ENCODE results near the gene TUBA1C. TPM values are rescaled to one million over a fixed set of nuclear protein-coding genes. Genes with fewer than 3 reads are reported as not detected.

TUBA1C gene
- polyA plus RNA-seq, 1 of the 3 experiments (the other 2 are of a cell fraction): 3.3 TPM

GRCh38 chr12:49296836-49297694 is 32.2 kb downstream of the TUBA1C start:
- Histone ChIP-seq H3K9me3 (no peaks in the 10 kb centered on the region), H3K9ac (no peak overlapping the region), H3K36me3 (replicated peaks in 1 of 2; ENCODE audit: control insufficient read depth in 1 of 2, insufficient read depth in 2 of 2, low read length in 1 of 2) (no peaks in the 10 kb centered on the region), H3K79me2 (ENCODE audit: insufficient read depth) (no peaks in the 10 kb centered on the region), H3K4me1 (ENCODE audit: control insufficient read depth in 1 of 2, insufficient read depth in 2 of 2, low read depth in 1 of 2, low read length in 1 of 2) (peaks cover 7 to 31% of the 10 kb centered on the region in 2 experiments; a peak in 3 of 4 replicates), H3K27me3 (ENCODE audit: insufficient read depth) (no peaks in the 10 kb centered on the region), H3F3A (replicated peaks; ENCODE audit: insufficient read depth) (no peaks in the 10 kb centered on the region), H4K20me1 (ENCODE audit: insufficient read depth) (no peaks in the 10 kb centered on the region), H3K4me3 (ENCODE audit: low read depth in 2 of 2, low read length in 1 of 2) (peak overlapping the region in 1 of 2 experiments; percentile 0; a peak in 2 of 4 replicates), H3K4me2 (no peak overlapping the region), H3K9me2 (no peaks in the 10 kb centered on the region), H3K27ac (ENCODE audit: low read depth in 2 of 2, low read length in 1 of 2) (no peak overlapping the region), H2AFZ (ENCODE audit: low read depth) (no peak overlapping the region)
- CTCF ChIA-PET: interaction anchor here (0.6 to 29.6 kb wide), 3 partner anchors 40 to 60 kb away, joined by 3 to 658 read pairs (median 256); partner anchors contain the start of genes C1QL4 and DNAJC22
- DNase-seq: peak; percentile 29
- WGBS (ENCODE audit: low lambda C conversion rate): 81% methylated on average over 58 of the region's 77 CpGs
- TF ChIP-seq NRF1 (IDR thresholded peaks at IDR 0.05; ENCODE audit: low read depth, low read length): no peak
- POLR2A ChIA-PET: no interaction called here

- TF ChIP-seq FOXJ3 (CRISPR knock-in tag; IDR thresholded peaks at IDR 0.05): no peak
- no peak for TF ChIP-seq JUND (IDR thresholded peaks at IDR 0.05)
- ChIA-PET CTCF (interaction anchor here (14.4 to 29.6 kb wide), 2 partner anchors 39 to 53 kb away, joined by 256 to 658 read pairs; partner anchors contain the start of genes C1QL4 and DNAJC22), POLR2A (no interaction called here)
- Histone ChIP-seq H3F3A (replicated peaks; ENCODE audit: insufficient read depth) (no peaks in the 10 kb centered on the region), H4K20me1 (ENCODE audit: insufficient read depth) (no peaks in the 10 kb centered on the region), H3K27ac (ENCODE audit: low read depth in 2 of 2, low read length in 1 of 2) (no peak overlapping the region), H3K9me3 (no peaks in the 10 kb centered on the region), H3K79me2 (ENCODE audit: insufficient read depth) (no peaks in the 10 kb centered on the region), H3K36me3 (replicated peaks in 1 of 2; ENCODE audit: control insufficient read depth in 1 of 2, insufficient read depth in 2 of 2, low read length in 1 of 2) (no peaks in the 10 kb centered on the region), H3K9me2 (no peaks in the 10 kb centered on the region), H3K4me1 (ENCODE audit: control insufficient read depth in 1 of 2, insufficient read depth in 2 of 2, low read depth in 1 of 2, low read length in 1 of 2) (peaks cover 7 to 26% of the 10 kb centered on the region in 2 experiments; a peak in 3 of 4 replicates), H3K4me2 (no peak overlapping the region), H3K9ac (no peak overlapping the region), H3K27me3 (ENCODE audit: insufficient read depth) (no peaks in the 10 kb centered on the region), H3K4me3 (ENCODE audit: low read depth in 2 of 2, low read length in 1 of 2) (no peak overlapping the region), H2AFZ (ENCODE audit: low read depth) (no peak overlapping the region)
- WGBS (ENCODE audit: low lambda C conversion rate): 66% methylated on average over 8 of the region's 8 CpGs
- DNase-seq: no peak
Observed at GRCh38 chr12:49297695-49298060, 32.8 kb downstream of the TUBA1C start.

DNA sequence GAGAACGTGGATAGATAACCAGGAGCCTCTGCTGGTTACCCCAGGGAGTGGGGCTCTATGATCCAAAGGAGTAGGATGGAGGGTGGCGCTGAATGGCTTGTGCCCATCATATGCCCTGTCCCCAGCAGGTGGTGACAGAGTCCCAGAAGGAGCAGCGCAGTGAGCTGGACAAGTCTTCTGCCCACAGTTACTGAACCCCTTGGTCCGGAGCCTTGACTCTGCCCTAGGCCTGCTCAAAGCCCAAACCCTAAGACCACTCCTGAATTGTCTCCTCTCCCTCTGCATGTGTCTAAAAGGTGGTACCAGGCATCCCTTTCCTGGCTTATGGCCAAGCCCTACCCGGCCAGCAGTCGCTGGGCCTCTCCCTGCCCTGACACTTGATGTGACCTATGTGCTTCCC is 33.3 kb downstream of the TUBA1C start:
- 85% methylated on average over 6 of the region's 6 CpGs for WGBS (ENCODE audit: low lambda C conversion rate)
- H3K9me3 ChIP-seq: no peaks in the 10 kb centered on the region
- no peaks in the 10 kb centered on the region for H3K9me2 ChIP-seq
- H3K4me1 ChIP-seq (ENCODE audit: control insufficient read depth in 1 of 2, insufficient read depth in 2 of 2, low read depth in 1 of 2, low read length in 1 of 2): peaks cover 4 to 22% of the 10 kb centered on the region in 2 experiments; a peak in 3 of 4 replicates
- no peaks in the 10 kb centered on the region for H3K79me2 ChIP-seq (ENCODE audit: insufficient read depth)
- no peaks in the 10 kb centered on the region for H3F3A ChIP-seq (replicated peaks; ENCODE audit: insufficient read depth)
- no peaks in the 10 kb centered on the region for H4K20me1 ChIP-seq (ENCODE audit: insufficient read depth)
- no peak overlapping the region for H2AFZ ChIP-seq (ENCODE audit: low read depth)
- H3K36me3 ChIP-seq (replicated peaks in 1 of 2; ENCODE audit: control insufficient read depth in 1 of 2, insufficient read depth in 2 of 2, low read length in 1 of 2): no peaks in the 10 kb centered on the region
- DNase-seq: peak; percentile 55
- peak overlapping the region in 1 of 2 experiments; percentile 12; a peak in 1 of 4 replicates for H3K4me3 ChIP-seq (ENCODE audit: low read depth in 2 of 2, low read length in 1 of 2)
- no peaks in the 10 kb centered on the region for H3K27me3 ChIP-seq (ENCODE audit: insufficient read depth)
- H3K27ac ChIP-seq (ENCODE audit: low read depth in 2 of 2, low read length in 1 of 2): no peak overlapping the region
- H3K9ac ChIP-seq: no peak overlapping the region
- CTCF ChIA-PET: interaction anchor here (1.7 to 29.6 kb wide), 2 partner anchors 10 to 39 kb away, joined by 13 to 658 read pairs; partner anchors contain the start of gene C1QL4
- TF ChIP-seq FOXM1 (IDR thresholded peaks at IDR 0.05; ENCODE audit: low read depth): no peak
- TF ChIP-seq RAD21 (IDR thresholded peaks at IDR 0.05; ENCODE audit: low read length): peak; percentile 42
- TF ChIP-seq ZBTB33 (IDR thresholded peaks at IDR 0.05; ENCODE audit: borderline replicate concordance, low read depth): no peak
- TF ChIP-seq TEAD4 (IDR thresholded peaks at IDR 0.05; ENCODE audit: borderline replicate concordance, insufficient read depth): no peak
- TF ChIP-seq CTCF (IDR thresholded peaks at IDR 0.05): 0 out of 2 replicates have a peak, but pooled peaks have one; percentile 25
- TF ChIP-seq, protein P1, sequence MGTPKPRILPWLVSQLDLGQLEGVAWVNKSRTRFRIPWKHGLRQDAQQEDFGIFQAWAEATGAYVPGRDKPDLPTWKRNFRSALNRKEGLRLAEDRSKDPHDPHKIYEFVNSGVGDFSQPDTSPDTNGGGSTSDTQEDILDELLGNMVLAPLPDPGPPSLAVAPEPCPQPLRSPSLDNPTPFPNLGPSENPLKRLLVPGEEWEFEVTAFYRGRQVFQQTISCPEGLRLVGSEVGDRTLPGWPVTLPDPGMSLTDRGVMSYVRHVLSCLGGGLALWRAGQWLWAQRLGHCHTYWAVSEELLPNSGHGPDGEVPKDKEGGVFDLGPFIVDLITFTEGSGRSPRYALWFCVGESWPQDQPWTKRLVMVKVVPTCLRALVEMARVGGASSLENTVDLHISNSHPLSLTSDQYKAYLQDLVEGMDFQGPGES (IDR thresholded peaks at IDR 0.05; ENCODE audit: low read depth, low read length): no peak
- 0 out of 2 replicates have a peak, but pooled peaks have one; percentile 10 for TF ChIP-seq SMC3 (IDR thresholded peaks at IDR 0.05; ENCODE audit: low read depth, low read length)
- no peak for TF ChIP-seq GABPA (IDR thresholded peaks at IDR 0.05; ENCODE audit: low read depth)
- H3K4me2 ChIP-seq: no peak overlapping the region
- POLR2A ChIA-PET: no interaction called here

All from SK-N-SH (cell line).